ENCODE data around the gene MCM3AP.

DNA sequence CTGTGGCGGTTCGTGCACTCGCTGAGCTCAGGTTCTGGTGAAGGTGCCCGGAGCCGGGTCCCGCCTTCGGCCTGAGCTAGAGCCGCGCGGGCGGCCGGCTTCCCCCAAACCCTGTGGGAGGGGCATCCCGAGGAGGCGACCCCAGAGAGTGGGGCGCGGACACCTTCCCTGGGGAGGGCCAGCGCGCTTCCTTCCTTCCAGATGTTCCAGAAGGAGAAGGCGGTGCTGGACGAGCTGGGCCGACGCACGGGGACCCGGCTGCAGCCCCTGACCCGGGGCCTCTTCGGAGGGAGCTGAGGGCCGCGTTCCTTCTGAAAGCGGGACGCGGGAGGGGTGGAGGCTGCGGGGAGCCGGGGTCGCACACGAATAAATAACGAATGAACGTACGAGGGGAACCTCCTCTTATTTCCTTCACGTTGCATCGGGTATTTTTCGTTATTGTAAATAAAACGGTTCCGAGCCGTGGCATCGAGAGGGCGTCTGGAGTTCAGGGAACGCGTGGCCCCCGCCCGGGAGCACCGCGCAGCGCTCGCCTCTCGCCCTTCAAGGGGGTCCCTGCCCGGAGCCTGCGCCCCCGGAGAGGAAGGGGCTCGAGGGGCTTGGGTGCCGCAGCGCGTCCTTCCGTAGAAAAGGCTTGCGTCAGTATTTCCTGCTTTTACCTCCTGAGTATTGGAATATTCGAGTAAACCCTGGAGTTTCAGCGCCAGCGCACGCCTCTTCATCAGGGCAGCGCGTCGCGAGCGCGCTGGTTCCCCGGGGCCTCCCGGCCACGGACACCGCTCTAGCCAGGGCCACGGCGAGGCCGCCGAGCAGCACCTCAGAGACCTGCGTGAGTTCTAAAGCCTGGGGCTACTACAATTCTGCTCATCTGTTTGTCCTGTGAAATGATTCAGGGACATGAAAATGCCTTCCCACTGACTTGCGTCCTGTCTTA, 12.2 kb upstream of the MCM3AP start:
- TF ChIP-seq, protein P1, sequence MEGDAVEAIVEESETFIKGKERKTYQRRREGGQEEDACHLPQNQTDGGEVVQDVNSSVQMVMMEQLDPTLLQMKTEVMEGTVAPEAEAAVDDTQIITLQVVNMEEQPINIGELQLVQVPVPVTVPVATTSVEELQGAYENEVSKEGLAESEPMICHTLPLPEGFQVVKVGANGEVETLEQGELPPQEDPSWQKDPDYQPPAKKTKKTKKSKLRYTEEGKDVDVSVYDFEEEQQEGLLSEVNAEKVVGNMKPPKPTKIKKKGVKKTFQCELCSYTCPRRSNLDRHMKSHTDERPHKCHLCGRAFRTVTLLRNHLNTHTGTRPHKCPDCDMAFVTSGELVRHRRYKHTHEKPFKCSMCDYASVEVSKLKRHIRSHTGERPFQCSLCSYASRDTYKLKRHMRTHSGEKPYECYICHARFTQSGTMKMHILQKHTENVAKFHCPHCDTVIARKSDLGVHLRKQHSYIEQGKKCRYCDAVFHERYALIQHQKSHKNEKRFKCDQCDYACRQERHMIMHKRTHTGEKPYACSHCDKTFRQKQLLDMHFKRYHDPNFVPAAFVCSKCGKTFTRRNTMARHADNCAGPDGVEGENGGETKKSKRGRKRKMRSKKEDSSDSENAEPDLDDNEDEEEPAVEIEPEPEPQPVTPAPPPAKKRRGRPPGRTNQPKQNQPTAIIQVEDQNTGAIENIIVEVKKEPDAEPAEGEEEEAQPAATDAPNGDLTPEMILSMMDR (conservative IDR thresholded peaks at IDR 0.05; ENCODE audit: low read depth, low read length) = no peak
- no peak for TF ChIP-seq EZH2 (IDR thresholded peaks at IDR 0.05; ENCODE audit: low read length, unreplicated experiment)
